NCI-H2081 treated with DMSO at 0.1 percent for 48 hours (cell line): Measurements from ENCODE around the gene RASA1.

Experiments
- DNase-seq: peaks from one replicate; lab custom pipeline; 2025; lab: John Stamatoyannopoulos, UW

RASA1 gene

GRCh38 chr5:87361031-87361445 is 93.4 kb downstream of the RASA1 start:
- no peak for DNase-seq

GRCh38 chr5:87361536-87362213 is 94.0 kb downstream of the RASA1 start:
- DNase-seq: no peak

GRCh38 chr5:87367243-87367642 is 99.6 kb downstream of the RASA1 start:
- no peak for DNase-seq

GRCh38 chr5:87368601-87369000 is 100.9 kb downstream of the RASA1 start:
- no peak for DNase-seq

- DNase-seq: no peak
Observed at GRCh38 chr5:87369431-87369830, 101.7 kb downstream of the RASA1 start.

- DNase-seq: no peak
Observed at GRCh38 chr5:87372705-87373104, 105.0 kb downstream of the RASA1 start.

- no peak for DNase-seq
Observed at GRCh38 chr5:87382224-87382623, 114.5 kb downstream of the RASA1 start.

- no peak for DNase-seq
Observed at GRCh38 chr5:87383216-87383615, 115.5 kb downstream of the RASA1 start.

- DNase-seq: no peak
Observed at GRCh38 chr5:87385802-87386201, 118.1 kb downstream of the RASA1 start.

- no peak for DNase-seq
Observed at GRCh38 chr5:87388129-87388528, 120.4 kb downstream of the RASA1 start.

GRCh38 chr5:87389296-87390034 is 121.8 kb downstream of the RASA1 start:
- DNase-seq: no peak

- DNase-seq: no peak
Observed at GRCh38 chr5:87390075-87390474, 122.4 kb downstream of the RASA1 start.

- DNase-seq: no peak
Observed at GRCh38 chr5:87390576-87391199, 123.0 kb downstream of the RASA1 start.

GRCh38 chr5:87392170-87392569 is 124.5 kb downstream of the RASA1 start:
- DNase-seq: no peak

- DNase-seq: no peak
Observed at GRCh38 chr5:87392801-87393200, 125.1 kb downstream of the RASA1 start.

- no peak for DNase-seq
Observed at GRCh38 chr5:87393331-87393730, 125.6 kb downstream of the RASA1 start.

- DNase-seq: no peak
Observed at GRCh38 chr5:87394411-87395165, 126.9 kb downstream of the RASA1 start.

GRCh38 chr5:87398981-87399614 is 131.4 kb downstream of the RASA1 start:
- DNase-seq: no peak

GRCh38 chr5:87399720-87400119 is 132.0 kb downstream of the RASA1 start:
- no peak for DNase-seq

GRCh38 chr5:87400305-87400899 is 132.7 kb downstream of the RASA1 start:
- peak; percentile 10 for DNase-seq

GRCh38 chr5:87401626-87402025 is 133.9 kb downstream of the RASA1 start:
- DNase-seq: no peak

GRCh38 chr5:87403409-87403808 is 135.7 kb downstream of the RASA1 start:
- no peak for DNase-seq
